Thymus (tissue), 11 donors: ENCODE data around the gene KLHL42. TPM values are rescaled to one million over a fixed set of nuclear protein-coding genes. Genes with fewer than 3 reads are reported as not detected.
A peak's percentile ranks its signal among the peaks of the same experiment; 100 is the strongest.

Source experiments
- DNase-seq, 9 donors: peaks; one replicate each; pipeline ENCODE4 v3.0.0-alpha.2; 2013; ENCODE audit warnings: low spot score in 9 of 9, low read depth in 6 of 9, missing footprints in 1 of 9
- H3K27ac ChIP-seq, 2 donors: one replicate each; pipeline ENCODE4 v1.5.1; 2013; ENCODE audit warnings: control low read depth in 1 of 2, low read depth in 1 of 2, low read length in 1 of 2, mild to moderate bottlenecking in 1 of 2, moderate library complexity in 1 of 2
- H3K27me3 ChIP-seq, 2 donors: one replicate each; pipeline ENCODE4 v1.5.1; 2013; ENCODE audit warnings: low read length in 1 of 2; ENCODE audit not compliant: control insufficient read depth in 2 of 2, insufficient read depth in 1 of 2
- H3K36me3 ChIP-seq, 2 donors: one replicate each; pipeline ENCODE4 v1.5.1; 2013; ENCODE audit warnings: low read length in 1 of 2, mild to moderate bottlenecking in 1 of 2, moderate library complexity in 1 of 2; ENCODE audit not compliant: control insufficient read depth in 2 of 2, insufficient read depth in 2 of 2
- H3K4me1 ChIP-seq, 2 donors: one replicate each; pipeline ENCODE4 v1.5.1; 2013; ENCODE audit warnings: low read length in 2 of 2; ENCODE audit not compliant: control insufficient read depth in 2 of 2, insufficient read depth in 2 of 2
- H3K4me3 ChIP-seq, 2 donors: one replicate each; pipeline ENCODE4 v1.5.1; 2013; ENCODE audit warnings: low read length in 2 of 2, control low read depth in 1 of 2, mild to moderate bottlenecking in 1 of 2
- H3K9me3 ChIP-seq, 2 donors: one replicate each; pipeline ENCODE4 v1.5.1; 2013; ENCODE audit warnings: low read length in 1 of 2, mild to moderate bottlenecking in 1 of 2; ENCODE audit not compliant: control insufficient read depth in 2 of 2, insufficient read depth in 1 of 2
- WGBS: extraction: QIAGEN DNeasy Blood & Tissue Kit; methylation state at CpG from one replicate; pipeline ENCODE4 v1.1.7; 2013; 5-methylcytosine and 5-hydroxymethylcytosine counted together
- polyA plus RNA-seq: library from polyadenylated mRNA; stranded (reverse); fragments of 200-250 nt; gene quantifications from one replicate; pipeline ENCODE4 v1.2.3, GENCODE V29; 2013
- total RNA-seq: library from RNA; stranded (reverse); fragments of 120-200 nt; gene quantifications from one replicate; pipeline ENCODE4 v1.2.4, GENCODE V29; 2013
- donor health status: healthy.

KLHL42 gene
- total and polyA plus RNA-seq, 2 donors, result 8.8 to 9.0 TPM

DNA sequence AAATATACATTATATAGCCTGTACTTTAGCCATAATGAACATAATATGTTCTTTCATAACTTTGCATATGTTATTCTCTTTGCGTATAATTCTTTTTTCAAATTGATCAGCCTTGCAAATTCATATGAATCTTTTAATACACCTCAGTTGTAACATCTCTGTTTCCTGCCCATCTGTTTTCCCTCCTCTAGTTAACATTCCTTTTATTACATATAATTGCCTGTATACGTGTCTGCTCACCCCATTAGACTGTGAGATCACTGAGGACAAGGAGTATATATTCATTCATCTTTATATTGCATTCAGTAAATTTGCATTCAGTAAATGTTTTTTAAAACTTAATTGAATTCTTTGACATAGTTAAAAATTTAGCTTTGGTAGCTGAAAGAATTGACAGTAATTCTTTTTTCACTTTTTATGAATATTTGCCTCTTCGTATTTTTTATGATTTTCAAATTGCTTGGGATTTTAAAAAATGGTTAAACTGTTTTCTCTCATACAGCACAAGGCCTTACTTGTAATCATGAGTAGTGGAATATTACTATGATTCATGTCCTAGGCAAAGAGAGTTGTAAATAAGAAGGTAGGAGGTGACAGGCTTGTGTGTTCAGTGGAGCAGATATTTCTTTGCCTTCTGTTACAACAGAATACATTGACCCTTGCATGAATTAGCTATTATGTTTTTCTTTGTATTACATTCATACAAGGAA is 32.8 kb upstream of the KLHL42 start:
- Histone ChIP-seq H3K27ac (no peak overlapping the region), H3K4me3 (no peak overlapping the region), H3K27me3 (no peaks in the 10 kb centered on the region), H3K9me3 (no peaks in the 10 kb centered on the region), H3K4me1 (no peaks in the 10 kb centered on the region), H3K36me3 (peaks cover 17 to 22% of the 10 kb centered on the region in 2 donors)
- no peak for DNase-seq
- 98% methylated on average over 3 of the region's 3 CpGs for whole genome bisulfite sequencing

DNA sequence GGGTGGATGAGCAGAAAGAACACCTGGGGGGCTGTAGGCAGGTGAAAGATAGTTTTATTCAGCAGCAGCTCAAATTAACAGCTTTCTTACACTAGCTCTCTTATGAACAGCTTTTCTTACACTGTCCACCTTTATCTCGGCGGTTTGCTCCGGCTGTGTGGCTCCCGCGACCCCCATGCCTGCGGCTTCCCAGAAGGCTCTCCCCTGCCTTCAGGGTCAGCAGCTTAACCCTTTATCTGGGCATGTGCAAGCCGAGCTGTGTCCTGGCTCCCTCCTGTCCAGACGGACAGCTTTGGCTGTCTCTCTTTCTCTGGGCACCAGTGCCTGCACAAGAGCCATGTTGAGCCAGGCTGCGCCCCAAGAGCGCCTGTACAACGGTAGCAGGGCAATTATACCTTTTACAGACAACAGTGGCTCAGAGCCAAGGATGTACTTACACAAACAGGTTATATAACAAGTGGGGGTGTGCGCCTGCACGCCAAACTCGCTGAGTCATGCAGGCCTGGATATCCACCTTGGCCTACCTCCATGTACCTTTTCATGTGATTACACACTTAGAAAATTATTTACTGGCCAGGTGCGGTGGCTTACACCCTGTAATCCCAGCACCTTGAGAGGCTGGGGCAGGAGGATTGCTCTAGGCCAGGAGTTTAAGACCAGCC is 28.5 kb upstream of the KLHL42 start:
- Histone ChIP-seq H3K27ac (no peak overlapping the region), H3K27me3 (no peaks in the 10 kb centered on the region), H3K9me3 (no peaks in the 10 kb centered on the region), H3K4me1 (no peaks in the 10 kb centered on the region), H3K36me3 (peaks cover 5 to 17% of the 10 kb centered on the region in 2 donors), H3K4me3 (no peak overlapping the region)
- DNase-seq, result no peak
- WGBS, result 97% methylated on average over 15 of the region's 15 CpGs

- H3K9me3 ChIP-seq, result no peaks in the 10 kb centered on the region
- DNase-seq, result no peak
- peaks cover 5 to 16% of the 10 kb centered on the region in 2 donors for H3K36me3 ChIP-seq
- no peaks in the 10 kb centered on the region for H3K27me3 ChIP-seq
- H3K4me3 ChIP-seq, result no peak overlapping the region
- no peaks in the 10 kb centered on the region for H3K4me1 ChIP-seq
- WGBS, result 98% methylated on average over 3 of the region's 3 CpGs
- H3K27ac ChIP-seq, result no peak overlapping the region
These were observed 25.2 kb upstream of the KLHL42 start for GRCh38 chr12:27754795-27755194.

- no peak for DNase-seq
- Histone ChIP-seq H3K4me1 (no peaks in the 10 kb centered on the region), H3K9me3 (no peaks in the 10 kb centered on the region), H3K4me3 (no peak overlapping the region), H3K36me3 (peaks cover 5 to 11% of the 10 kb centered on the region in 2 donors), H3K27me3 (no peaks in the 10 kb centered on the region), H3K27ac (no peak overlapping the region)
- WGBS, result 98% methylated on average over 7 of the region's 7 CpGs
These were observed 23.3 kb upstream of the KLHL42 start for GRCh38 chr12:27756670-27757195.

DNA sequence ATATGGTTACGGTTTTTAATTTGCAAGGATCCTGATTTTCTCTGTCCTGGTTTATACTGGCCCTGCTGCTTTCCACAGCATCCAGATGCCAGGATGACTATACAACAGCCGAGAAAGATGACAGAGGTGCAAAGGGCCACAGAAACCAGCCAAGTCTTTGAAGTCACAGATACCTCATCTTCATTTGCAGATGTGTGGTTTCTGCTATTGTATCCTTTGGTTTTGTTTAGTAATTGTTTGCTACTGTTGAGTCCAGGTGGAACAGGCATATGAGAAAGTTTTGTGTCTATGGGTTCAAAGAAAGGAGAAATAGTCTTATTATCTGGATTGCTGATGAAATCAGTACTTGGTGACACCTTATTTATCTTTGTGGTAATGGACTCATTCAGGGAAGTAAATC is 17.3 kb upstream of the KLHL42 start:
- Histone ChIP-seq H3K4me1 (peaks cover 3 to 6% of the 10 kb centered on the region in 2 donors), H3K36me3 (no peaks in the 10 kb centered on the region), H3K4me3 (no peak overlapping the region), H3K27me3 (no peaks in the 10 kb centered on the region), H3K27ac (no peak overlapping the region), H3K9me3 (no peaks in the 10 kb centered on the region)
- WGBS, result 51% methylated on average over 2 of the region's 2 CpGs
- DNase-seq, result peak in 1 of 9 donors; percentile 30

DNA sequence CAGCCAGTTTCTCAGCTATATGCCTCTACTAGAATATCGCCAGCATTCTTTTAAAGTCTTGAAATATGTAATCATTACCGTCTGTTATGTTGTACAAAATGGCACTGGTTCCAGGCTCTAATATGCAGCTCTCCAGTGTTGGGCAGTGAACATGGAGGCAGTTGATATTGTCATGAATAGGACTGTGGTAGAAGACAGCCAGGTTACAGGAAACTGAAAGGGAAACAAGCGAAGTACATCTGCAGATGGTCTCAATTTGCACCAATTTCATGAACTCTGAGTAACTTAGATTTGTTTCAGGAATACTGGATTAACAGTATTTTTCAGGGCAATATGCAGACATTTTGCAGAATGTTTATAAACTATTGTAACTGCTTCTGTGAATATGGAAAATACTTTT is 13.4 kb upstream of the KLHL42 start:
- no peak for DNase-seq
- peaks cover 3 to 6% of the 10 kb centered on the region in 2 donors for H3K4me1 ChIP-seq
- H3K4me3 ChIP-seq, result no peak overlapping the region
- no peaks in the 10 kb centered on the region for H3K27me3 ChIP-seq
- WGBS, result 94% methylated on average over 3 of the region's 3 CpGs
- H3K27ac ChIP-seq, result no peak overlapping the region
- H3K36me3 ChIP-seq, result no peaks in the 10 kb centered on the region
- H3K9me3 ChIP-seq, result no peaks in the 10 kb centered on the region

- Histone ChIP-seq H3K36me3 (no peaks in the 10 kb centered on the region), H3K9me3 (no peaks in the 10 kb centered on the region), H3K4me3 (no peak overlapping the region), H3K4me1 (no peaks in the 10 kb centered on the region), H3K27ac (no peak overlapping the region), H3K27me3 (no peaks in the 10 kb centered on the region)
- 91% methylated on average over 8 of the region's 8 CpGs for WGBS
- no peak for DNase-seq
These were observed 10.8 kb upstream of the KLHL42 start for GRCh38 chr12:27769142-27769673.

DNA sequence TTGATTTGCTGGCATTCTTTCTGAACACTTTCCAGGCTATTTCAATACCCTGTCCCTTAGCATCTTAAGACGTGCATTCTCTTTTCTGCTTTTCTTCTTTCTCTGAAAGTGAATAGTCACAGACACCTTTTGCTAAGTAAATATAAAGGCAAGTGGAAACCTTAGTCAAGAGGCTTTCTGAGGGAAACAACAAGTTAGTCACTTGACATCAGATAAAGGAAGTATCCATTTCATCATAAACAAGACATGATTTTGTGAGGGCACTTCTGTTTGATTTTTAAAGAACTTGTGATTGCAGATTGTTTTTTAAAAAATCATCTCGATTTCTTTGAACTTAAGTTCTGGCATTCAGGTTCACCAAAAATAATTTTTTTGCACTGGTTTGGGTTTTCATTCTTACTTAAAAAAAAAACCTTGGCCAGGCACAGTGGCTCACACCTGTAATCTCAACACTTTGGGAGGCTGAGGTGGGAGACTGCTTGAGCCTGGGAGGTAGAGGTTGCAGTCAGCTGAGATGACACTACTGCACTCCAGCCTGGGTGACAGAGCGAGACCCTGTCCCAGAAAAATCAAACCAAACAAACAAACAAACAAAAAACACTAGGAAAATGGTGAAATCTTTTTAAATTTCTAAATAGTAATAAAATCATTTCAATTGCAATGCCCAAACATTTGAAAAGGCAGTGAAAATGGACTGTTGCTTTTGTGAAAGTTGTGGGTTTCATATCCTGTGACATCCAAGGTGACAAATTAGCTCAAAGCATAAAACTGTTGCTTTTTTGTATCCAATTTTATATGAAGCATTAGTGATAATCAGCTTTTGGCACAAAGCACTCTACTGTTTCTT is 8.3 kb upstream of the KLHL42 start:
- 96% methylated on average over 3 of the region's 3 CpGs for WGBS
- Histone ChIP-seq H3K27ac (no peak overlapping the region), H3K9me3 (no peaks in the 10 kb centered on the region), H3K36me3 (no peaks in the 10 kb centered on the region), H3K4me1 (no peaks in the 10 kb centered on the region), H3K27me3 (no peaks in the 10 kb centered on the region), H3K4me3 (no peak overlapping the region)
- DNase-seq, result no peak
